Epithelial cell of proximal tubule (primary cell): ENCODE data around the gene BNIP5. TPM values are rescaled to one million over a fixed set of nuclear protein-coding genes. Genes with fewer than 3 reads are reported as not detected.

ENCODE experiments used
- DNase-seq: peaks from one replicate; pipeline ENCODE4 v3.0.0-alpha.2; 2011; ENCODE audit warnings: low read depth
- H3K4me3 ChIP-seq: 2 replicates; pipeline ENCODE4 v1.5.1; 2011; ENCODE audit warnings: low read depth, mild to moderate bottlenecking, low read length
- CTCF ChIP-seq: conservative IDR thresholded peaks from 2 replicates; pipeline ENCODE4 v1.5.1; 2012; ENCODE audit warnings: low read depth, mild to moderate bottlenecking, low read length
- total RNA-seq: library from RNA; depleted of rRNA; stranded (reverse); fragments of >200 nt; gene quantifications from 2 replicates; pipeline ENCODE4 v1.2.3, GENCODE V29; 2015

BNIP5 gene
- total RNA-seq, 1 donor from 2014 or later = under 0.01 TPM

DNA sequence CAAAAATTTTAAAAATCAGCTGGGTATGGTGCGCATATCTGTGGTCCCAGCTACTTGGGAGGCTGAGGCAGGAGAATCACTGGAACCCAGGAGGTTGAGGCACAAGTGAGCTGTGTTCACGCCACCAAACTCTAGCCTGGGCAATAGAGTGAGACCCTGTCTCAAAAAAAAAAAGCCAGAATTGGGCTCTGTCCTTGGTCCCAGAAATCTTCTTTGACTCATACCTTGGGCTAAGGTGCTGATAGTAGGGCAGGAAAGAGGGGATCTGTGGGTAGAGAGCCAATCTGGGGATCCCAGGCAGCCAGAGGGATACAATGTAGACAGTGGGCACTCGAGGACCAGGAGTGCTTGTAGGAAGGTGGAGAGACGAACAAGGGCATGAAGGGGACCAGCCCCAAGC lies 37.5 kb upstream of the BNIP5 start:
- H3K4me3 ChIP-seq = no peak overlapping the region
- no peak for TF ChIP-seq CTCF
- DNase-seq = no peak

DNA sequence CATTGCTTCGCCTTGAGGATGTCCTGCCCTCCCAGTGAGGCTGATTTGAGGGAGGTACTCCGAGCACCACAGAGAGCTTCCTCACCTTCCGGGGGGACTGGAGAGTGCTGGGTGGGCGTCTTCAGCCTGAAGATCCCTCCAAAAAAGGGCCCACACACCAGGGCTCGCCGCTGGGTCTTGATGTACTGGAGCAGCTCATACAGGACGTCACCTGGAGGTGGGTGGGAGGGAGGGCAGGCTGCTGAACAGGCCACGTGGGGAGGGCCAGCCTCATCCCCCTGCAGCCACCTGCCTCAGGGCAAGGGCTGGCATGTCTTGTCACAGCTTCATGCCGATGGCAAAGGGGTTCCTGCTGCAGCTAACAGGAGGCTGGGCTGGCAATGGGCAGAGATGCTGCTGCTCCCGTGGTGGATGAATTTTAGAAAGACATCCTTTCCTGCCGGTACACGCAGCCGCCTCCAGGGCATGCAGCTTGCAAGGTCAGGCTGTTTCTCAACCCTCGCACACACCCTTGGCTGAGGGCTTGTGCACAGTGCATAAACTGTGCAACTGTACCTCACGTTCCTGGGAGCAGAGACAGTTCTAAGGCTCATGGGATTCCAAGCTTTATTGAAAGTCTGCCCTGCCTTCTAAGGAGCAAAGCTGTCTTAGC lies 36.8 kb upstream of the BNIP5 start:
- DNase-seq = no peak
- TF ChIP-seq CTCF = no peak
- H3K4me3 ChIP-seq = no peak overlapping the region

- DNase-seq = no peak
- no peak overlapping the region for H3K4me3 ChIP-seq
- TF ChIP-seq CTCF = no peak
Observed at GRCh38 chr6:36372088-36372487, 35.4 kb upstream of the BNIP5 start.

DNA sequence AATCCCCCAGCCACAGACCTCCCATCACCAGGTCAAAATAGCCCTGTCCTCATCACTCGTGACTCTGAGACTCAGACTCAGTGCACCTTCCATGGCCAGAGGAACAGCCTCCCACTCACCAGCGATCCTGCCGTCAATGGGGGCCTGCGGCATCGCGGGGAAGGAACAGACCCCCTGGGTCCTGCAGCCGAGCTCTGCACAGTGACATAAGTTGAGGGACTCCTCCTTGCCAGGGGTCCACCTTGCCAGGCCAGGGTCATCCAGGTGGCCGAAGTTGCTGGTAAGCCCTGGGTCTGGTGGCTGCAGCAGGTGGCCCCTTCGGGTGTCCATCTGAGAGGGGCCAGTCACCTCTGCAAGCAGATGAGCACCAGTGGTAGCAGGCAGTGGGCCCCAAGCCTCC lies 34.5 kb upstream of the BNIP5 start:
- no peak for DNase-seq
- no peak for TF ChIP-seq CTCF
- H3K4me3 ChIP-seq = no peak overlapping the region

DNA sequence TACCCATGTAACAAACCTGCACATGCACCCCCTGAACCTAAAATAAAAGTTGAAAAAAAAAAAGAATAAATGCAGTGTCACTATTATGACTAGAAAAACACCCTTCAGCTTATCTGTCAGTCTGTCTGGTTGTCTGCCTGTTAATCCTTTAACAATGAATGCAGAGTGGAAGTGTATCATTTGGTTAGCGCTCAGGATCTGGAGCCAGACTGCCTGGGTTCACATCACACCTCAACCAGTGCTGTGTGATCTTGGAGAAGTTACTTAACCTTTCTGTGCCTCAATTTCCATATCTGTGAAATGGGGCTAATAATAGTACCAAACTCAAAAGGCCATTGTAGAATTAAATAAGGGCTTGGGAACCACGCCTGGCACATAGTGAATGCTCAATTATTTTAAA lies 34.0 kb upstream of the BNIP5 start:
- TF ChIP-seq CTCF = no peak
- H3K4me3 ChIP-seq = no peak overlapping the region
- no peak for DNase-seq

DNA sequence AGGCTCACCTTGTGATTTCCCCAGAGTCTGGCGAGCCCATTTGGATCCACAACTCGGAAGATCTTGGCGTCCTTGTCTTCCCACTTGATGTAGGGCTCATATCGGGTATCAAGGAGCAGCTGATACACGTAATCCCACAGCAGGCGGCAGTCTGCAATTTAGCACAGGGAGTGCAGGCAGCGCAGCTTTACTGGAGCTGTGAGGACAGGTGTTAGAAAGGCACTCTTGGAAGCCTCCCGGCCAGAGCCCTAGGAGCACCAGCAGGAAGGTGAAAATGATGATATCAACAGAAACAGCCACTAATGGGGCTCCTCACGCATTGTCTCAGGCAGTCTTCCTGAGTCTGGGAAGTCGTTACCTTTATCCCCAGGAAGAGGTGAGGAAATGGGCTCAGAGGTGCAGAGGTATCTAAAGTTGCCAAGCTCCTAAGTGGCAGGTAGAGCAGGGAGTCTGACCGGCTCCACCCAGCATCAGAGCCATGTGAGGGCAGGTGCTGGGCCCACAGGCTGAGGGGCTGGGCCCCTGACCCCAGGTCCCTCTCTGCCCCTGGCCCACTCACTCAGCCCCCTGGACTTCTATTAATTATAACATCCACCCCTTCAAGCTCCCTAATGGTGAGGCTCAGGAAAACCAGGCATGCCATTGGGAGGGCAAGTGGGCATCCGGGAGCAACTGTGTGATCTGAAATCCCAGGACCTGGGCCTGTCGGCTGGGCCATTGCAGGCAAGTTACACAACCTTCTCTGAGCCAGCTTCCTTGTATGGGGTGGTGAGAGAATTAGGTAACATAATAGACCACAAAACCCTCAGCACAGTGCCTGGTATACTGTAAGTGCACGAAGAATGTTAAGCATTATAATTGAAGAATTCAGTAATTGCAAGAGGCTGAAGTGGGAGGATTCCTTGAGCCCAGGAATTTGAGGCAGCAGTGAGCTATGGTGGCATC lies 32.5 kb upstream of the BNIP5 start:
- TF ChIP-seq CTCF = no peak
- DNase-seq = peak; percentile 43
- no peak overlapping the region for H3K4me3 ChIP-seq
